AG09309 (cell line): ENCODE data around the gene CHD9NB.

Source experiments
- DNase-seq: peaks from one replicate; pipeline ENCODE4 v3.0.0-alpha.2; 2010; ENCODE audit warnings: low read depth
- H3K4me3 ChIP-seq: 2 replicates; pipeline ENCODE4 v1.5.1; 2011; ENCODE audit warnings: mild to moderate bottlenecking, low read depth, low read length, moderate library complexity; ENCODE audit not compliant: control insufficient read depth
- TF ChIP-seq, protein P1 (sequence below): IDR thresholded peaks from 2 replicates; pipeline ENCODE4 v1.5.1; 2011; ENCODE audit warnings: mild to moderate bottlenecking, low read depth, low read length, inconsistent platforms; ENCODE audit not compliant: insufficient read depth, control insufficient read depth; ENCODE audit errors: missing control alignments

The CHD9NB gene

DNA sequence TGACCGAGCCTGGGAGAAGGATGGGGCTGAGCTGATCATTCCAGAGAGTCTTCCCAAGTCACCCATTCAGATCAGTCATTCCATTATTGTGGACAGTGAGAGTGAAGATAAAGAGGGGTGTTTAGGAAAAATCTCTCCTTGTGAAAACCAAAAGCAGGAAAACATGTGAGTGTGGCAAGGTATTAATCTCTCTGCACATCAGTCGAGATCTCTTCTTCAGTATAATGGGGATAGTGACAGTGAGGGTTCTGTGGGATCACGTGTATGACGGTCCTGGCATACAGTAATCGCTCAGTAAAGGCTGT is 37.5 kb upstream of the CHD9NB start:
- DNase-seq = no peak
- TF ChIP-seq, protein P1, sequence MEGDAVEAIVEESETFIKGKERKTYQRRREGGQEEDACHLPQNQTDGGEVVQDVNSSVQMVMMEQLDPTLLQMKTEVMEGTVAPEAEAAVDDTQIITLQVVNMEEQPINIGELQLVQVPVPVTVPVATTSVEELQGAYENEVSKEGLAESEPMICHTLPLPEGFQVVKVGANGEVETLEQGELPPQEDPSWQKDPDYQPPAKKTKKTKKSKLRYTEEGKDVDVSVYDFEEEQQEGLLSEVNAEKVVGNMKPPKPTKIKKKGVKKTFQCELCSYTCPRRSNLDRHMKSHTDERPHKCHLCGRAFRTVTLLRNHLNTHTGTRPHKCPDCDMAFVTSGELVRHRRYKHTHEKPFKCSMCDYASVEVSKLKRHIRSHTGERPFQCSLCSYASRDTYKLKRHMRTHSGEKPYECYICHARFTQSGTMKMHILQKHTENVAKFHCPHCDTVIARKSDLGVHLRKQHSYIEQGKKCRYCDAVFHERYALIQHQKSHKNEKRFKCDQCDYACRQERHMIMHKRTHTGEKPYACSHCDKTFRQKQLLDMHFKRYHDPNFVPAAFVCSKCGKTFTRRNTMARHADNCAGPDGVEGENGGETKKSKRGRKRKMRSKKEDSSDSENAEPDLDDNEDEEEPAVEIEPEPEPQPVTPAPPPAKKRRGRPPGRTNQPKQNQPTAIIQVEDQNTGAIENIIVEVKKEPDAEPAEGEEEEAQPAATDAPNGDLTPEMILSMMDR = no peak
- no peak overlapping the region for H3K4me3 ChIP-seq

DNA sequence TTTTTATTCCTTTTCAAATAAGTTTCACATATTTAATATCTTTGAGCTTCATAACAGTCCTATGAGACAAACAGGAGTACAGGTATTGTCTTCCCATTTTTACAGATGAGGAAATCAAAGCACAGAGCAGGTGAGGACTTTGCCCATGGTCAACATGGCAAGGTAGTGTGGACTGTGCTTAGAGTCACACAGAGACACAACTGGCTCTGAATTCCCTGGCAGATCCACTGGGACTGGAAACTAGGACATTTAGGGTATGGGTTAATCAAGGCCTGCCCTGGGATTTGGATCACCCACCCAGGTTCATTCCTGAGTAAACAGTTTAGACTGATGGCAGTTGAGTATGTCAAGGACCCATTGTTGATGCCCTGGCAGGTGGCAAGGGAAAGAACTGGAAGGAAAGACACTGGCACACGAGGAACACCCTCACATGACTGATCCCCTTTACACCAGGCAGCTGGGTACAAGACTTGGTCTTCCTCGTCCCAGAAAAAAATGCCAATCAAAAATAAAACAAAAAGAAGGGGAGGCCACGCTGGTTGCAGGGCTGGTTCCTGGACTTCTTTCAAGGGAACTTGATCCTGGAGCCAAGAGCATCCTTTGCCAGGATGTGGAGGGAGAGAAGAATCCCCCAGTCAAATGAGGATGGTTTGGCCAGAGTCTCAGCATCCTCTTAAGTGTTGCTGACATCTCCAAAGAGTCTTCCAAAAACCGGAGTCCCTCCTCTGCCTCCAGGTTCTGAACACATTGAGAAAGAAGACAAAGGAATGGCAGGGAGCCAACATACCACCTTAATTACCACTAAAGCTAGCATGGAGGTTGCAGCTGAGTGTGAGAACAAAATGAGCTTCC is 37.0 kb upstream of the CHD9NB start:
- DNase-seq = no peak
- TF ChIP-seq, protein P1 = no peak
- no peak overlapping the region for H3K4me3 ChIP-seq

DNA sequence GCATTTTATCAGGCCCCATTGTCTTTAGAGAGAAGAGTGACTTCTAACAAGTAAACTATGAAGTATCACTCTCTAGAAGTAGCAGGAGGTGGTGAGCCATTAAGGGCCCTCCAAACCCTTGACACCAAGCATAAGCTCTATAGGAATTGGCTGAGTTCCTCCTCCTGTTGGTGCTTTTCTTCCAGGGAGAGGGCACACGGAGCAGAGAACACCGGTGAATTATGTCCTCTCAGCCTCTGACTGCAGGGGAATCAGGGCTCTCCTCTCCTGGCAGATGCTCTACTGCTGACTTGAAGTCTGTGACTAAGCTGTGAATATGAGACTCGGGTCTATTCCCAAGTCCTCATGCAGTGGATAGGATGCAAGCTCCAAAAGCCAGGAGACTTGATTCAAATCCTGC is 34.4 kb upstream of the CHD9NB start:
- TF ChIP-seq, protein P1 = no peak
- H3K4me3 ChIP-seq = no peak overlapping the region
- no peak for DNase-seq

DNA sequence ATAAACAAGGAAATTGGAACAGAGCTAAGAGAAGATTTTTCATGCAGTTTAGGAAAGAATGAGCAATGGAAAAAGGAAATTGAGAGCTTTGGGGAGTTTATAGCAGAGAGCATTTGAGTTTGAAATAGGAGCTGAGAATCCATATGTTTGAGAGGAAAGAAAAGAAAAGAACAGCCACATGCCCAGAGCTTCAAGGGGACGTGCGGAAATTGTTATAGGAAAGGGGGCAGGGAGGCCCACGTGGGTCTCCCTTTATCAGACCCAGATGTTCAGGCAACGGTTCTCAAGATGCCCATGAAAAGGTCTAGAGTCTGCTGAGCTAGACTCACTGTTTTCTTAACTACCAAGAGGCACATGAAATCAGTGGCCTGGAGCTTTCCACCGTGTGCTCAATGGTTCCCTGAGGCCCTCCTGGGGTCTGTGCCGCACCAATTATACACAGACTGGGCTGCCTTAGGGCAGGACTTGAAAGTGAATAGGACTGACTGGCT is 33.3 kb upstream of the CHD9NB start:
- TF ChIP-seq, protein P1 = no peak
- no peak overlapping the region for H3K4me3 ChIP-seq
- no peak for DNase-seq

DNA sequence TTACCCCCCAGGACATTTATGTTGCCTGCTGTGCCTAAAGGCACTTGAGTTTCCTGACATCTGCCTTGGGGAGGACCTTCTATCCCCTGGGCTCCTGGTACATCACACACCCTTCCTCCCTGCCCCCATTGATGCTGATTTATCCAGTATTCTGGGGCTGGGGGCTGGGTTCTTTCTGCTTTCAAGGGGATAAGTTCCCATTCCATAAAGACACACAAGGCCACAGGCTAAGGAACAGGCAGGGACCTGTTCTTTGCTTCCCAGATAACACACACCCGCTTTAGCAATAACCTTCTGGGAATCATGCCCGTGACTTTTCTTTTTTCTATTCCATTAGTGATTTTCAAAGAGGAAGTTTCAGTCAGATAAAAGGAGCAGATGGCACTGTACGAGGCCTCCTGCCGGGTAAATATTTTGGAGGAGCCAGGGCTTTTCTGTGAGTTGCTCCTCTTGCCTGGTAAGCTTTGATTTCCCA is 32.7 kb upstream of the CHD9NB start:
- H3K4me3 ChIP-seq = no peak overlapping the region
- DNase-seq = no peak
- TF ChIP-seq, protein P1 = no peak

DNA sequence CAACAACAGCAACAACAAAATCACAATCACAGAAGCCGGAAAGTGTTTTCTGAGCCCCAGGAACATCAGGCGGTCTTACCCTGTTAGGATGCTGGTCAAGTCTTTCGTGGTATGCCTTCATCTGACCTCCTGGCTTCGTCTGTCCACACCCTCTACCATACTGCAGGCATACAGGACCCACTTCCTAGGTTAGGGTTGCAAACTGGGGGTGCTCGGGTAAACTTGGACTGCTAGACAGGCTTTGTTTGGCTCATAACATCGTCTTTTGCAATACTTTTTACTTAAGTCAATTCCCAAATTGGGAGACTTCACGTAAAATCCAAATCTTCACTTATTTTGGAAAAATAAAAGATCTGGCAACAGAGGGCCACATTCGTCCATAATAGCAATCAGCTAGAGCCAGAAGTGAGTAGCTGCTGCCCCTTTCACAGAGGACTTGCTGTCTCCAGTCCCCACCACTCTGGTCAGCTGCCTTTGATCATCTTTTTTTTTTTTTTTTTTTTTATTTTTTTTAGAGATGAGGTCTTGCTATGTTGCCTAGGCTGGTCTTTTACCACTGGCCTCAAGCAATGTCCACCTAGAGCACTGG is 32.1 kb upstream of the CHD9NB start:
- no peak for DNase-seq
- no peak overlapping the region for H3K4me3 ChIP-seq
- TF ChIP-seq, protein P1 = no peak
